Heart left ventricle (tissue), 16 donors: ENCODE measurements around the gene CTU2. TPM values are rescaled to one million over a fixed set of nuclear protein-coding genes. Genes with fewer than 3 reads are reported as not detected.

ENCODE experiments used
- ATAC-seq, 4 donors: fragments of 200-7000 bp; cut with Tn5 transposase; one replicate each; pipeline ENCODE4 v1.9.1; 2020 to 2022; ENCODE audit warnings: moderate library complexity in 4 of 4, mild to moderate bottlenecking in 3 of 4, moderate number of reproducible peaks in 1 of 4
- DNase-seq, 5 donors: peaks; one replicate each; pipeline ENCODE4 v3.0.0-alpha.2; 2020
- H3K27ac ChIP-seq, 12 donors: fragments of 200-600 bp; sonication (generic) in 4 of 12; one replicate each; pipeline versions ENCODE4 v1.5.0 to v1.8.0; 2016 to 2022; ENCODE audit warnings: mild to moderate bottlenecking in 2 of 12
- H3K27me3 ChIP-seq, 9 donors: fragments of 200-600 bp; sonication (generic) in 2 of 9; one replicate each; pipeline versions ENCODE4 v1.5.1 to v1.8.0; 2016 to 2022; ENCODE audit warnings: mild to moderate bottlenecking in 3 of 9
- H3K36me3 ChIP-seq, 9 donors: fragments of 200-600 bp; sonication (generic) in 2 of 9; one replicate each; pipeline versions ENCODE4 v1.5.0 to v1.8.0; 2018 to 2022; ENCODE audit warnings: mild to moderate bottlenecking in 2 of 9
- H3K4me1 ChIP-seq, 12 donors: fragments of 200-600 bp; sonication (generic) in 4 of 12; one replicate each; pipeline versions ENCODE4 v1.5.0 to v1.8.0; 2016 to 2022; ENCODE audit warnings: mild to moderate bottlenecking in 3 of 12
- H3K4me3 ChIP-seq, 12 donors: fragments of 200-600 bp; sonication (generic) in 4 of 12; one replicate each; pipeline versions ENCODE4 v1.5.0 to v1.8.0; 2017 to 2022; ENCODE audit warnings: mild to moderate bottlenecking in 9 of 12, moderate library complexity in 4 of 12
- H3K9me3 ChIP-seq, 12 donors: fragments of 200-600 bp; sonication (generic) in 4 of 12; one replicate each; pipeline versions ENCODE4 v1.5.0 to v1.8.0; 2016 to 2022; ENCODE audit warnings: mild to moderate bottlenecking in 1 of 12
- POLR2A ChIP-seq, 2 donors: fragments of 450-650 bp; IDR thresholded peaks; one replicate each; pipeline ENCODE4 v1.6.1; 2017; ENCODE audit warnings: antibody characterized with exemption in 2 of 2, mild to moderate bottlenecking in 2 of 2, moderate library complexity in 2 of 2
- WGBS, 4 donors: extraction: QIAGEN DNeasy Blood & Tissue Kit in 2 of 4; methylation state at CpG; one replicate each; pipeline versions ENCODE4 v1.1.5 to v1.1.7; 2013 to 2018; 5-methylcytosine and 5-hydroxymethylcytosine counted together
- intact Hi-C, 10 donors: fragments of 100-400 bp; cut with DNase I; formaldehyde crosslinking; loops; one replicate each; pipeline versions ENCODE4 v1.11.1 to v1.14.2; 2022
- polyA plus RNA-seq, 2 donors: library from polyadenylated mRNA; stranded (reverse); fragments of 200-250 nt; gene quantifications; one replicate each; pipeline ENCODE4 v1.2.3, GENCODE V29; 2013
- total RNA-seq, 9 donors: library from RNA; depleted of rRNA in 2 of 9; stranded (reverse); fragments of >200 nt in 2 of 9; fragmentation: NEBNext Ultra II Directional in 3 of 9; extraction: Animal tissue kit (Norgen Biotek cat#: 25700) in 3 of 9; gene quantifications; one replicate each; pipeline versions ENCODE4 v1.1.0 to v1.2.4, GENCODE V29; 2016 to 2023
- TF ChIP-seq, protein P1 (sequence below), 12 donors: fragments of 200-600 bp; sonication (generic) in 4 of 12; IDR thresholded peaks; one replicate each; pipeline versions ENCODE4 v1.5.0 to v1.8.0; 2018 to 2022; ENCODE audit warnings: antibody characterized with exemption in 12 of 12, mild to moderate bottlenecking in 5 of 12
- donor health status: ischemic (EF 13 %, LVEDD 7.1; RV severe dilation, severe dysfunction).
- donor health status: healthy with polysubstance abuse.
- donor health status: DM: no; HTN: yes; CAD: no.
- donor health status: DM: no; HTN: no; CAD: no.
- donor health status: ischemic (EF 25% LVEDD 6.9; RV normal size, moderate dysfunction).
- donor health status: ischemic (EF 25% LVEDD 5.7; RV mildly dilated, moderate dysfunction).
- donor health status: healthy.
- donor health status: DM: yes; HTN: yes; CAD: no.
- donor health status: ischemic (EF 35%, LVEDD 5.7; RV mildly dilated, moderate dysfunction).
- donor health status: nonischemic (EF 11% LVEDD 7.7; RV severe dilation, severe dysfunction).
- donor health status: DM: yes; HTN: yes; CAD: no.
- donor health status: PGD.
- donor health status: ischemic (EF 29% LVEDD 5.4; RV normal size, mild dysfunction).
- donor health status: nonischemic (EF 23%, LVEDD 6.1; RV moderate dilation, normal function).

CTU2 gene
- total and polyA plus RNA-seq, 11 donors = 6.5 to 20.8 (median 13.0) TPM

DNA sequence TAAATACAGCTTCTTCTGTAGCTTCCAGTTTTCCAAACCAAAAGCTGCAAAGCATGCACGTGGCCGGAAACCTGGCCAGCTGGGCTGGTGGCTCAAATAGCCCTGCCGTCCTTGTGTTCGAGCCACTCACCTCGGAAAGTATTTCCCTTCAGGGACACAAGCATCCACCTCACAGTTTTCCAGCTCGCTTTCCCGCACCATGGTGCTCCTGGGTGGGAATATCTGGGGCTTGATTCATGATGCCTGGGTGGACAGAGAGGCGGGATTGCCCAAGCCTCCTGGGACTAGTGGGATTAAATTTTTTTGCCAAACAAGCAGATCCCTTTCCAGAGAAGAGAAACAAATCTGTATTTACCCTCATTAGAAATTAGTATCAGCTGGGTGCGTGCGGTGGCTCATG lies 36.3 kb upstream of the CTU2 start:
- TF ChIP-seq, protein P1, sequence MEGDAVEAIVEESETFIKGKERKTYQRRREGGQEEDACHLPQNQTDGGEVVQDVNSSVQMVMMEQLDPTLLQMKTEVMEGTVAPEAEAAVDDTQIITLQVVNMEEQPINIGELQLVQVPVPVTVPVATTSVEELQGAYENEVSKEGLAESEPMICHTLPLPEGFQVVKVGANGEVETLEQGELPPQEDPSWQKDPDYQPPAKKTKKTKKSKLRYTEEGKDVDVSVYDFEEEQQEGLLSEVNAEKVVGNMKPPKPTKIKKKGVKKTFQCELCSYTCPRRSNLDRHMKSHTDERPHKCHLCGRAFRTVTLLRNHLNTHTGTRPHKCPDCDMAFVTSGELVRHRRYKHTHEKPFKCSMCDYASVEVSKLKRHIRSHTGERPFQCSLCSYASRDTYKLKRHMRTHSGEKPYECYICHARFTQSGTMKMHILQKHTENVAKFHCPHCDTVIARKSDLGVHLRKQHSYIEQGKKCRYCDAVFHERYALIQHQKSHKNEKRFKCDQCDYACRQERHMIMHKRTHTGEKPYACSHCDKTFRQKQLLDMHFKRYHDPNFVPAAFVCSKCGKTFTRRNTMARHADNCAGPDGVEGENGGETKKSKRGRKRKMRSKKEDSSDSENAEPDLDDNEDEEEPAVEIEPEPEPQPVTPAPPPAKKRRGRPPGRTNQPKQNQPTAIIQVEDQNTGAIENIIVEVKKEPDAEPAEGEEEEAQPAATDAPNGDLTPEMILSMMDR (IDR thresholded peaks at IDR 0.05) = no peak
- no peak for TF ChIP-seq POLR2A (IDR thresholded peaks at IDR 0.05)
- Histone ChIP-seq H3K9me3 (no peaks in the 10 kb centered on the region), H3K27me3 (no peaks in the 10 kb centered on the region), H3K4me3 (no peak overlapping the region), H3K36me3 (peaks cover 0 to 3% (median 0%) of the 10 kb centered on the region in 9 donors), H3K4me1 (peaks cover 0 to 37% (median 17%) of the 10 kb centered on the region in 12 donors), H3K27ac (no peak overlapping the region)
- DNase-seq = no peak
- intact Hi-C loops = no loop called here
- 79 to 92% (median 83%) methylated on average over 10 of the region's 10 CpGs for WGBS, 4 donors
- ATAC-seq = no peak

DNA sequence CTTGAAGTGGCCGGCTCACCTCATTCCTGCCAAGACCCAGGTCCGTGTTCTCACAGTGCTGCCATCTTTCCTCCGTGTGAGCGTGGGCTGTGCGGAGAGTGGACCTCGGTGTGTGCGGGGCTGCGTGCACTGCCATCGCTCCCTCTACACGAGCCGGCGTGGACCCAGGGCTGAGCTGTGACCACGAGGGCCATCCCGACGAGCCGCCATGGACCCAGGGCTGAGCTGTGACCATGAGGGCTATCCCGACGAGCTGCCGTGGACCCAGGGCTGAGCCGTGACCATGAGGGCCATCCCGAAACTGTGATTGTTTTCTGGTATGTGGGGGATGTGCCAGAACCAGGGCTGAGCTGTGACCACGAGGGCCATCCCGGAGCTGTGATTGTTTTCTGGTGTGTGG lies 34.5 kb upstream of the CTU2 start:
- Histone ChIP-seq H3K4me1 (peaks cover 0 to 46% (median 14%) of the 10 kb centered on the region in 12 donors), H3K36me3 (no peaks in the 10 kb centered on the region), H3K4me3 (no peak overlapping the region), H3K27me3 (no peaks in the 10 kb centered on the region), H3K27ac (peak overlapping the region in 2 of 12 donors; percentile 34 to 89), H3K9me3 (no peaks in the 10 kb centered on the region)
- intact Hi-C loops = no loop called here
- DNase-seq (no peak), ATAC-seq (peak in 1 of 4 donors; percentile 60)
- TF ChIP-seq POLR2A (IDR thresholded peaks at IDR 0.05) = no peak
- TF ChIP-seq, protein P1 (IDR thresholded peaks at IDR 0.05) = no peak
- WGBS, 4 donors = 76 to 92% (median 81%) methylated on average over 14 to 23 of the region's 23 CpGs

- Histone ChIP-seq H3K27me3 (no peaks in the 10 kb centered on the region), H3K27ac (peak overlapping the region in 7 of 12 donors; percentile 50 to 89 (median 70)), H3K9me3 (no peaks in the 10 kb centered on the region), H3K4me1 (peaks cover 0 to 46% (median 14%) of the 10 kb centered on the region in 12 donors), H3K36me3 (no peaks in the 10 kb centered on the region), H3K4me3 (no peak overlapping the region)
- DNase-seq = no peak
- peak in 3 of 4 donors; percentile 5 to 19 (median 13) for ATAC-seq
- WGBS, 4 donors = 48 to 59% (median 57%) methylated on average over 11 of the region's 11 CpGs
- TF ChIP-seq, protein P1 (IDR thresholded peaks at IDR 0.05) = peak in 2 of 12 donors; percentile 9 to 13
- TF ChIP-seq POLR2A (IDR thresholded peaks at IDR 0.05) = no peak
- intact Hi-C loops = no loop called here
These were observed 33.5 kb upstream of the CTU2 start for GRCh38 chr16:88672776-88673175.

GRCh38 chr16:88673716-88674379 lies 32.5 kb upstream of the CTU2 start:
- ATAC-seq = peak; percentile 87 to 91 (median 88)
- TF ChIP-seq, protein P1 (IDR thresholded peaks at IDR 0.05) = no peak
- no peak for TF ChIP-seq POLR2A (IDR thresholded peaks at IDR 0.05)
- peak in 3 of 5 donors; percentile 63 to 85 (median 84) for DNase-seq
- intact Hi-C loops = no loop called here
- no peak overlapping the region for H3K4me3 ChIP-seq
- no peaks in the 10 kb centered on the region for H3K9me3 ChIP-seq
- peaks cover 0 to 10% (median 0%) of the 10 kb centered on the region in 9 donors for H3K36me3 ChIP-seq
- H3K27ac ChIP-seq = peak overlapping the region in 11 of 12 donors; percentile 2 to 89 (median 70)
- peaks cover 0 to 50% (median 14%) of the 10 kb centered on the region in 12 donors for H3K4me1 ChIP-seq
- WGBS, 4 donors = 52 to 65% (median 59%) methylated on average over 19 of the region's 19 CpGs
- peaks cover 0 to 9% (median 0%) of the 10 kb centered on the region in 9 donors for H3K27me3 ChIP-seq
